ELF-1 (cell line): Measurements from ENCODE around the gene STRIP2.
A peak's percentile ranks its signal among the peaks of the same experiment; 100 is the strongest.
"Not testable (repeated sequence)": the region's sequence is repeated elsewhere in the genome, so short reads cannot be mapped to it uniquely, and the experiment has no call there.

Source experiments
- DNase-seq: peaks from one replicate; pipeline ENCODE4 v3.0.0-alpha.2; 2016; ENCODE audit warnings: low read depth, low spot score

Gene STRIP2, protein sequence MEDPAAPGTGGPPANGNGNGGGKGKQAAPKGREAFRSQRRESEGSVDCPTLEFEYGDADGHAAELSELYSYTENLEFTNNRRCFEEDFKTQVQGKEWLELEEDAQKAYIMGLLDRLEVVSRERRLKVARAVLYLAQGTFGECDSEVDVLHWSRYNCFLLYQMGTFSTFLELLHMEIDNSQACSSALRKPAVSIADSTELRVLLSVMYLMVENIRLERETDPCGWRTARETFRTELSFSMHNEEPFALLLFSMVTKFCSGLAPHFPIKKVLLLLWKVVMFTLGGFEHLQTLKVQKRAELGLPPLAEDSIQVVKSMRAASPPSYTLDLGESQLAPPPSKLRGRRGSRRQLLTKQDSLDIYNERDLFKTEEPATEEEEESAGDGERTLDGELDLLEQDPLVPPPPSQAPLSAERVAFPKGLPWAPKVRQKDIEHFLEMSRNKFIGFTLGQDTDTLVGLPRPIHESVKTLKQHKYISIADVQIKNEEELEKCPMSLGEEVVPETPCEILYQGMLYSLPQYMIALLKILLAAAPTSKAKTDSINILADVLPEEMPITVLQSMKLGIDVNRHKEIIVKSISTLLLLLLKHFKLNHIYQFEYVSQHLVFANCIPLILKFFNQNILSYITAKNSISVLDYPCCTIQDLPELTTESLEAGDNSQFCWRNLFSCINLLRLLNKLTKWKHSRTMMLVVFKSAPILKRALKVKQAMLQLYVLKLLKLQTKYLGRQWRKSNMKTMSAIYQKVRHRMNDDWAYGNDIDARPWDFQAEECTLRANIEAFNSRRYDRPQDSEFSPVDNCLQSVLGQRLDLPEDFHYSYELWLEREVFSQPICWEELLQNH

DNA sequence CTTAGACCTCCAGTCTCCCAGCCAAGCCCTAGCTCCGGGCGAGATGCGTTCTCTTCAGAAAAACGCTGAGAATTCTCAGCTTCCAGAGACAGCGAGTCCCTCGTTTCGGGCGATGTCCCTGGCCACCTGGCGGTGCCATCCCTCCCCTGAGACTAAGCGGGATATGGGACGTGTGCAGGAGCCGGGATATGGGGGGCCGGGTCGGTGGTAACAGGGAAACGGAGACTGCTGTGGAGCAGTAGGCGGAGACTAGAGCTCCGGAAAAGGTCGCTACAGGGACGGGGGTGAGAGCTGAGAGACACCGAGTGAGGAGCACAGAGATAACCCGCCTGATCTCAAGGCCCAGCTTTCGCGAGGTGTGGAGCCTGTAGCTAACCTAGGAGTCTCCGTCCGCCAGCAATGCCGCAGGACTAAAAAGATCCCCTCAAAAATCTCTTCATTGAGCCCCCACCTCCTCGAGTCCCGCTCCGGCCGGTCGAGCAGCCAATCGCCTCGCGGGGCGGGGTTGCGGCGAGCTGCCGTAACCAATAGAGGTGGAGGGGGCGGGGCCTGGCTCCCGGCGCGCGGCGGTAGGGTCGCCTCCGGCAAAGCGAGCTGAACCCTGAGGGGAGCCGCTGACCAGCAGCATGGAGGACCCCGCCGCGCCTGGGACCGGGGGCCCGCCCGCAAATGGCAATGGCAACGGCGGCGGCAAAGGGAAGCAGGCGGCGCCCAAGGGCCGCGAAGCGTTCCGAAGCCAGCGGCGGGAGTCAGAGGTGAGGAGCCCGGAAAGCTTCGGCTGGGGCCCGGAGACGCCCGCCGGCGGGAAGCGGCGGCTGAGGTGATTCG, at the start of gene STRIP2:
STRIP2 (plus strand) TSS at position 586 of the 828 bp plus-strand sequence; CDS start at position 627, 41 bp downstream.
- peak; percentile 94 for DNase-seq

GRCh38 chr7:129385116-129385515, 49.1 kb upstream of the STRIP2 start:
- no peak for DNase-seq

- no peak for DNase-seq
Measured at GRCh38 chr7:129385598-129385997, 48.6 kb upstream of the STRIP2 start.

- no peak for DNase-seq
Measured at GRCh38 chr7:129386506-129386905, 47.7 kb upstream of the STRIP2 start.

DNA sequence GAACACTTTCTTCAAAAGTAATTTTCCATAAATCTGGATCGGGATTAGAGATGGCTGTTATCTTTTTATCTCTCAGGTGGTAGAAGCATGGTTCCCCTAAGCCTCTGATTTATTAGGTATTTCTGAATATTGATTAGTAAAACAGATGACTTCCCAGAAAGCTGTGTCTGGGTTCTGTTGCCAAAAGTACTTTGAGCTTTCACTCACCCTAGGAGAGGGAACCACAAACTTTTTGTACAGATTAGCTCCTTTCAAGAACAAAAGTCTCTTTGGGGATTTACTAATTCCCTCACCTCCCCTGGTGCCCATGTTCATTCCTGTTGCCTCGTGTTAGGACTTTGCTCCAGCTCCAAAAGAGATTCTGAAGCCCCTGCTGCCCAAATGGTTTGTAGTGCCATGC, 46.7 kb upstream of the STRIP2 start:
- no peak for DNase-seq

GRCh38 chr7:129388333-129389098, 45.7 kb upstream of the STRIP2 start:
- DNase-seq: no peak

GRCh38 chr7:129389829-129390228, 44.4 kb upstream of the STRIP2 start:
- DNase-seq: no peak

DNA sequence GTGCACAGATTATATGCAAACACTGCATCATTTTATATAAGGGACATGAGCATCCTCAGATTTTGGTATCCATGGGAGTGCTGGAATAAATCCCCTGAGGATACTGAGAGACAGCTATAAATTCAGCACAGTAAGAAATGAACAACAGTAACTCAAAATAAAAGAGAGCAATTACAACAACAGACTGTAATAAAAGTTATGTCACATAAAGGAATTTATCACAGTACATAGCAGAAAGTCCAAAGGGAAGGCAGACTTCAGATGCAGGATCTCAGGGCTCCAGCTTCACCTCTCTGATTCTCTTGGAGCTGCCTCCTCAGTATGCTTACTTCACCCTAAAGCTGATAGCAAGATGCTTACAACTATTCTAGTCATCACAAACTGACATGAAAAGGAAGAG, 43.9 kb upstream of the STRIP2 start:
- no peak for DNase-seq

DNA sequence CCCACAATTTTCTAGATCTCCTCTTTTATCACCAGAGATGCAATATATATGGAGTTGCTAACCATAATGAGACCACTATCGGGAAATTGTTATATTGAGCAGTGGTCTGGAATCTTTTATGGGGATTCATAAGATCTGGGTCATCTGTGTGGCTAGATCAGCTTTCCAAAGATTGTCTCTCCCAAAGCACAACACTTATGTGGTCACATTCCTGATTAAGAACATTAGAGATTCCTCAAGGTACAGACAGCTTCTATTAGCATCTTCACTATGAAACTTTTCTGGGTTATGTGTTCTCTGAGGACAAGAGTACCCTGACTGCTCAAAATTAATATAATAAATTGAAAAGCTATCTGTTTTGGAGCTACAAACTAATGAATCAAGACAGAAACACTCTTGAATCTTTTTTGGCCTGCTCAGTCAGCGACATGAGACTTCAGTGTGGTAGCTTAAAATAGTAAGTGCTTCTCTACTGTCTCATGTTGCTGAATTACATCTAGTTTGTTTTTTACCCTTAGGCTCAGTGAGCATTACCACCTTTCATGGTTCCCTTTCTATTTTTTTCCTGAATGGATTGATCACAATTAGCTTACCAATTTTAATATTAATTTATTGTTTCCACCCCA, 42.6 kb upstream of the STRIP2 start:
- DNase-seq: no peak

- DNase-seq: no peak
Measured at GRCh38 chr7:129393255-129393654, 41.0 kb upstream of the STRIP2 start.

- no peak for DNase-seq
Measured at GRCh38 chr7:129394101-129394500, 40.1 kb upstream of the STRIP2 start.

- no peak for DNase-seq
Measured at GRCh38 chr7:129394982-129395914, 39.0 kb upstream of the STRIP2 start.

DNA sequence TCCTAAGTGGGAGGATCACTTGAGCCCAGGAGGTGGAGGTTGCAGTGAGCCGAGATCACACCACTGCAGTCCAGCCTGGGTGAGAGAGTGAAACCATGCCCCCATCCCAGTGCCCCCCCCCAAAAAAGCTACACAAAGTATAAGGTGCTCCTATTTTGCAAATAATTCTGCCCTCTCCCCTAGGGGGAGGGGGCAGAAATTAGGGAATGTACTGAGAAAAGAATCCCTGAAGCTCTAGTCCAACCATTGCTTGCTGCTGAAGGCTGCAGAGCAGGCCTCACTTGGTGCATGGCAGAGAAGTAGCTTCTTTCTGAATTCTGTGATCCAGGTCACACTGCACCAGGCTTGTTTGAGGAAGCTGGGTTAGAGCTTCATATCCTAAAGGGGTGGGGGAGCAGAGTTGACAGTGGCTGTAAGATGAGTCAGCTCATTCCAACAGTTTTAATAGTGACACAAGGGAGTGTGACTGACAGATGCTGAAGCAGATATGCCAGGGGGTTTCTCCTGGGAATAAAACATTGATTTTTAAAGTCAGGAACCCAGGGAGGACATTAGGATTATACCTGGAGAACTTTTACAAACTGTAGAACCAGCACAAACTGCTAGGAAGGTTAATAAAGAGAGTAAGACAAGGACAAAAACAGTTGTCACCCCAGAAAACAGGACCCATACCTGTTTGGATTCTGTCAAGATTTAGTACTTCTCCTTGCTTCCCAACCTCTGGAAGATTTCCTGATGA, 32.8 kb upstream of the STRIP2 start:
- peak; percentile 36 for DNase-seq

GRCh38 chr7:129401967-129402860, 32.0 kb upstream of the STRIP2 start:
- no peak for DNase-seq

DNA sequence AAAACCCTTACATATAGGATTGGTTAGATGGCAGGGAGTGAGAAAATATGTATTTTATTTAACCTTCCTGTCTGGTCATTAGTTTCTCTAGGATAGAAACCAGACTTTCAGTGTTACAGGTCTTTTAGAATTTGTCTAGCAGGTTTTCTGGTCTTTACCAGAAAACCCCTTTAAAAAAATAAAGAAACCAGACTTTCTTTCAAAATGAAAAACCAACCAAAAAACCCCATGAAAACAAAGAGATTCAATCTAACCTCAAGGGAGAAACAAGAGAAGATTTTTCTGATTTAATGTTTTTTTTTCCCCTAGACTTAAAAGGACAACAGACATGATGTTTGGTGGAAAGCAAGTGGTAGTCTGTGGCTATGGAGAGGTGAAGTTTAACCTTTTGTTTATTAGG, 28.7 kb upstream of the STRIP2 start:
- no peak for DNase-seq

DNA sequence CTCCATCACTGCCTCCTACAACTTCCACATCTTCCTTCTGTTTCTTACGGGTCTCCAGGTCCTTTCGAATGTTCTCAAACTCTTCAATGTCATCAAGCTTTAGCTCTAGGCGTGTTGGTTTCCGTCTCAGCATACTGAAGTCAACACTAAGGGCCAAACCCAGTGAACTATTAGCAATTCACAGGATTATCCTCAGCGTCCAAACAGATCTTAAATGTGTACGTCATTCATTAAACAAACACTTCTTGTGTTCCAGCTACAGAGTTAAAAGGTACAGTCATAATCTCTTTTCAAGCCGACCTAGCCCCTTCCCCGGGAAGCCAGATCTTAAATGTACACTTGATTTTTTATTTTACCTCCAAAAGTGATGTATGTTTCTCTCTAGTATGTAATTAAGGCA, 24.0 kb upstream of the STRIP2 start:
- DNase-seq: not testable (repeated sequence)

GRCh38 chr7:129412501-129412900, 21.7 kb upstream of the STRIP2 start:
- no peak for DNase-seq

DNA sequence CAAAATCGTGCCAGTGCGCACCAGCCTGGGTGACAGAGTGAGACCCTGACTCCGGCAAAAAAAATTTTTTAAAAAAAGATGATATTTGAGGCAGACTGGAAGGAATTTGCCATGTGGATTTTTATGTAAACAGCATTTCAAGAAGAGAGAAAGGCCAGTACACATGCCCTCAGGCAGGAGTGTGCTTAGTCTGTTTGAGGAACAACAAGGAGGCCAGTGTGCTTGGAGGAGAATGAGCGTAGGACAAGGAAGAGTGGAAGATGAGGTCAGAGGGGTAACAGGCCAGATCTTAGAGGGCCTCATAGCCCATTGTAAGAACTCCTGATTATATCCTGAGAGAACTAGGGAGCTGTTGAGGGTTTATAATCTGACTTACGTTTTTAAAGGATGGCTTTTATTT, 17.2 kb upstream of the STRIP2 start:
- DNase-seq: peak; percentile 53
